Liver (tissue), 9 donors: ENCODE results near the gene UBIAD1. TPM values are rescaled to one million over a fixed set of nuclear protein-coding genes. Genes with fewer than 3 reads are reported as not detected.
"Not testable (repeated sequence)": the region's sequence is repeated elsewhere in the genome, so short reads cannot be mapped to it uniquely, and the experiment has no call there.

Experiments used
- DNase-seq: peaks from one replicate; pipeline ENCODE4 v3.0.0-alpha.2; 2017; ENCODE audit warnings: low spot score
- H3K27ac ChIP-seq, 2 donors: one replicate each; pipeline ENCODE4 v1.7.0; 2013; ENCODE audit warnings: inconsistent platforms in 2 of 2, low read length in 2 of 2, control low read depth in 1 of 2, low read depth in 1 of 2, mild to moderate bottlenecking in 1 of 2
- H3K27me3 ChIP-seq, 4 donors: one replicate each; pipeline versions ENCODE4 v1.6.1 to v1.7.0; 2013; ENCODE audit warnings: low read length in 3 of 4, inconsistent platforms in 1 of 4, mild to moderate bottlenecking in 1 of 4, moderate library complexity in 1 of 4; ENCODE audit not compliant: control insufficient read depth in 4 of 4, insufficient read depth in 4 of 4
- H3K36me3 ChIP-seq, 4 donors: one replicate each; pipeline versions ENCODE4 v1.6.1 to v1.7.0; 2013; ENCODE audit warnings: low read length in 3 of 4, mild to moderate bottlenecking in 3 of 4, low read depth in 1 of 4, moderate library complexity in 1 of 4; ENCODE audit not compliant: control insufficient read depth in 4 of 4, insufficient read depth in 3 of 4
- H3K4me1 ChIP-seq, 4 donors: one replicate each; pipeline versions ENCODE4 v1.6.1 to v1.7.0; 2013; ENCODE audit warnings: low read length in 3 of 4, mild to moderate bottlenecking in 3 of 4, moderate library complexity in 1 of 4; ENCODE audit not compliant: control insufficient read depth in 4 of 4, insufficient read depth in 4 of 4
- H3K4me3 ChIP-seq, 3 donors: one replicate each; pipeline versions ENCODE4 v1.6.1 to v1.7.0; 2013; ENCODE audit warnings: low read length in 3 of 3, control low read depth in 1 of 3, low read depth in 1 of 3, mild to moderate bottlenecking in 1 of 3
- H3K9ac ChIP-seq, 2 donors: one replicate each; pipeline ENCODE4 v1.7.0; 2013; ENCODE audit warnings: low read length in 2 of 2, mild to moderate bottlenecking in 2 of 2, moderate library complexity in 2 of 2, control low read depth in 1 of 2, low read depth in 1 of 2
- H3K9me3 ChIP-seq, 4 donors: one replicate each; pipeline versions ENCODE4 v1.6.1 to v1.7.0; 2013; ENCODE audit warnings: low read length in 3 of 4; ENCODE audit not compliant: control insufficient read depth in 4 of 4
- ATF3 ChIP-seq: IDR thresholded peaks from 2 replicates; pipeline ENCODE4 v1.6.1; 2016; ENCODE audit warnings: antibody characterized with exemption
- EGR1 ChIP-seq, 2 donors: IDR thresholded peaks; 2 replicates each; pipeline ENCODE4 v1.6.1; 2016 to 2018; ENCODE audit warnings: antibody characterized with exemption in 2 of 2, low read depth in 2 of 2
- GABPA ChIP-seq, 2 donors: IDR thresholded peaks in 1 of 2; conservative IDR thresholded peaks in 1 of 2; 2 replicates each; pipeline ENCODE4 v1.6.1; 2016; ENCODE audit warnings: antibody characterized with exemption in 2 of 2, mild to moderate bottlenecking in 1 of 2, moderate library complexity in 1 of 2
- HNF4A ChIP-seq, 2 donors: conservative IDR thresholded peaks; 2 replicates each; pipeline ENCODE4 v1.6.1; 2016; ENCODE audit warnings: antibody characterized with exemption in 2 of 2, mild to moderate bottlenecking in 2 of 2
- HNF4G ChIP-seq: IDR thresholded peaks from 2 replicates; pipeline ENCODE4 v1.6.1; 2016; ENCODE audit warnings: antibody characterized with exemption
- JUND ChIP-seq, 2 donors: IDR thresholded peaks; 2 replicates each; pipeline ENCODE4 v1.6.1; 2016; ENCODE audit warnings: antibody characterized with exemption in 2 of 2
- RAD21 ChIP-seq, 2 donors: IDR thresholded peaks; 2 replicates each; pipeline ENCODE4 v1.6.1; 2016; ENCODE audit warnings: antibody characterized with exemption in 2 of 2, mild to moderate bottlenecking in 2 of 2
- RXRA ChIP-seq, 2 donors: IDR thresholded peaks; 2 replicates each; pipeline ENCODE4 v1.6.1; 2017 to 2018; ENCODE audit warnings: antibody characterized with exemption in 2 of 2, mild to moderate bottlenecking in 1 of 2
- TAF1 ChIP-seq: conservative IDR thresholded peaks from 2 replicates; pipeline ENCODE4 v1.6.1; 2016; ENCODE audit warnings: antibody characterized with exemption, mild to moderate bottlenecking
- YY1 ChIP-seq: IDR thresholded peaks from 2 replicates; pipeline ENCODE4 v1.6.1; 2016; ENCODE audit warnings: antibody characterized with exemption, mild to moderate bottlenecking
- WGBS: extraction: QIAGEN DNeasy Blood & Tissue Kit; methylation state at CpG from one replicate; pipeline ENCODE4 v1.1.7; 2013; 5-methylcytosine and 5-hydroxymethylcytosine counted together
- polyA plus RNA-seq, 2 donors: library from polyadenylated mRNA; stranded (reverse) in 1 of 2; unstranded in 1 of 2; fragments of 200-250 nt in 1 of 2; fragments of >200 nt in 1 of 2; fragmentation: Nextera tagmentation in 1 of 2; extraction: Ambion mirVana in 1 of 2; gene quantifications; one replicate each; pipeline versions ENCODE4 v1.2.1 to v1.2.3, GENCODE V29; 2013 to 2015
- total RNA-seq, 2 donors: library from RNA; depleted of rRNA; stranded (reverse); fragments of >200 nt; gene quantifications; one replicate each; pipeline ENCODE4 v1.2.3, GENCODE V29; 2014
- TF ChIP-seq, protein P1 (sequence below): IDR thresholded peaks from 2 replicates; pipeline ENCODE4 v1.6.1; 2016; ENCODE audit warnings: antibody characterized with exemption
- TF ChIP-seq, protein P2 (sequence below): fragments of 150-350 bp; IDR thresholded peaks from 2 replicates; pipeline ENCODE4 v1.5.1; 2017; ENCODE audit warnings: improper control_type of control experiment, low read depth, low read length; ENCODE audit not compliant: missing input control
- donor health status: healthy.
- donor health status: healthy.
- donor health status: healthy.
- donor health status: healthy.
- donor health status: healthy.

The UBIAD1 gene
- total and polyA plus RNA-seq, 4 donors, result 5.4 to 10.2 (median 8.9) TPM

GRCh38 chr1:11301601-11302000 is 28.6 kb downstream of the UBIAD1 start:
- H3K9me3 ChIP-seq, result no peaks in the 10 kb centered on the region
- H3K9ac ChIP-seq, result no peak overlapping the region
- H3K27me3 ChIP-seq, result no peaks in the 10 kb centered on the region
- TF ChIP-seq EGR1 (IDR thresholded peaks at IDR 0.05; ENCODE audit: low read depth in 2 of 2) (no peak), RAD21 (IDR thresholded peaks at IDR 0.05) (no peak), RXRA (IDR thresholded peaks at IDR 0.05) (no peak), HNF4G (no peak), GABPA (IDR thresholded peaks at IDR 0.05 in 1 of 2, conservative IDR thresholded peaks at IDR 0.05 in 1 of 2) (no peak), HNF4A (conservative IDR thresholded peaks at IDR 0.05) (no peak), ATF3 (no peak), YY1 (no peak)
- TF ChIP-seq, protein P1, sequence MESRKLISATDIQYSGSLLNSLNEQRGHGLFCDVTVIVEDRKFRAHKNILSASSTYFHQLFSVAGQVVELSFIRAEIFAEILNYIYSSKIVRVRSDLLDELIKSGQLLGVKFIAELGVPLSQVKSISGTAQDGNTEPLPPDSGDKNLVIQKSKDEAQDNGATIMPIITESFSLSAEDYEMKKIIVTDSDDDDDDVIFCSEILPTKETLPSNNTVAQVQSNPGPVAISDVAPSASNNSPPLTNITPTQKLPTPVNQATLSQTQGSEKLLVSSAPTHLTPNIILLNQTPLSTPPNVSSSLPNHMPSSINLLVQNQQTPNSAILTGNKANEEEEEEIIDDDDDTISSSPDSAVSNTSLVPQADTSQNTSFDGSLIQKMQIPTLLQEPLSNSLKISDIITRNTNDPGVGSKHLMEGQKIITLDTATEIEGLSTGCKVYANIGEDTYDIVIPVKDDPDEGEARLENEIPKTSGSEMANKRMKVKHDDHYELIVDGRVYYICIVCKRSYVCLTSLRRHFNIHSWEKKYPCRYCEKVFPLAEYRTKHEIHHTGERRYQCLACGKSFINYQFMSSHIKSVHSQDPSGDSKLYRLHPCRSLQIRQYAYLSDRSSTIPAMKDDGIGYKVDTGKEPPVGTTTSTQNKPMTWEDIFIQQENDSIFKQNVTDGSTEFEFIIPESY, result no peak
- H3K27ac ChIP-seq, result no peak overlapping the region
- no peaks in the 10 kb centered on the region for H3K4me1 ChIP-seq
- 80% methylated on average over 9 of the region's 9 CpGs for whole genome bisulfite sequencing
- no peaks in the 10 kb centered on the region for H3K36me3 ChIP-seq
- H3K4me3 ChIP-seq, result no peak overlapping the region
- no peak for DNase-seq

GRCh38 chr1:11302366-11302765 is 29.4 kb downstream of the UBIAD1 start:
- Histone ChIP-seq H3K27me3 (no peaks in the 10 kb centered on the region), H3K4me1 (no peaks in the 10 kb centered on the region), H3K4me3 (no peak overlapping the region), H3K9ac (no peak overlapping the region), H3K9me3 (no peaks in the 10 kb centered on the region), H3K27ac (no peak overlapping the region), H3K36me3 (no peaks in the 10 kb centered on the region)
- no peak for TF ChIP-seq HNF4A (conservative IDR thresholded peaks at IDR 0.05)
- TF ChIP-seq RAD21 (IDR thresholded peaks at IDR 0.05), result no peak
- no peak for TF ChIP-seq YY1
- TF ChIP-seq EGR1 (IDR thresholded peaks at IDR 0.05; ENCODE audit: low read depth in 2 of 2), result no peak
- TF ChIP-seq TAF1, result no peak
- TF ChIP-seq, protein P2, sequence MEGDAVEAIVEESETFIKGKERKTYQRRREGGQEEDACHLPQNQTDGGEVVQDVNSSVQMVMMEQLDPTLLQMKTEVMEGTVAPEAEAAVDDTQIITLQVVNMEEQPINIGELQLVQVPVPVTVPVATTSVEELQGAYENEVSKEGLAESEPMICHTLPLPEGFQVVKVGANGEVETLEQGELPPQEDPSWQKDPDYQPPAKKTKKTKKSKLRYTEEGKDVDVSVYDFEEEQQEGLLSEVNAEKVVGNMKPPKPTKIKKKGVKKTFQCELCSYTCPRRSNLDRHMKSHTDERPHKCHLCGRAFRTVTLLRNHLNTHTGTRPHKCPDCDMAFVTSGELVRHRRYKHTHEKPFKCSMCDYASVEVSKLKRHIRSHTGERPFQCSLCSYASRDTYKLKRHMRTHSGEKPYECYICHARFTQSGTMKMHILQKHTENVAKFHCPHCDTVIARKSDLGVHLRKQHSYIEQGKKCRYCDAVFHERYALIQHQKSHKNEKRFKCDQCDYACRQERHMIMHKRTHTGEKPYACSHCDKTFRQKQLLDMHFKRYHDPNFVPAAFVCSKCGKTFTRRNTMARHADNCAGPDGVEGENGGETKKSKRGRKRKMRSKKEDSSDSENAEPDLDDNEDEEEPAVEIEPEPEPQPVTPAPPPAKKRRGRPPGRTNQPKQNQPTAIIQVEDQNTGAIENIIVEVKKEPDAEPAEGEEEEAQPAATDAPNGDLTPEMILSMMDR, result no peak
- TF ChIP-seq JUND (IDR thresholded peaks at IDR 0.05), result no peak
- 94% methylated on average over 2 of the region's 2 CpGs for WGBS
- no peak for DNase-seq

- not testable (repeated sequence) for H3K4me3 ChIP-seq, H3K9ac ChIP-seq, H3K27ac ChIP-seq, H3K36me3 ChIP-seq, H3K4me1 ChIP-seq, H3K27me3 ChIP-seq, DNase-seq, H3K9me3 ChIP-seq
- WGBS, result 95% methylated on average over 29 of the region's 29 CpGs
These were observed 32.5 kb downstream of the UBIAD1 start for GRCh38 chr1:11305516-11305915.
